A549 treated with Mapracorat at 1 μM for 4 hours (cell line): Measurements from ENCODE around the gene TFAM. TPM values are rescaled to one million over a fixed set of nuclear protein-coding genes. Genes with fewer than 3 reads are reported as not detected.

Experiments used
- total RNA-seq: library from RNA; stranded (reverse); fragments of 200-300 nt; extraction: Qiagen RNA extraction; gene quantifications from 5 replicates; pipeline ENCODE4 v1.2.3, GENCODE V29; 2022

The TFAM gene
- 66.3 to 82.4 TPM (median 68.9 TPM) in 5 replicates for total RNA-seq

GRCh38 chr10:58384999-58385783, at the start of gene TFAM:
TFAM (plus strand) TSS chr10:58385410; CDS start chr10:58385548, 138 bp downstream.

Other genes with a start within 250 kb of the TFAM start
- 2.2 to 3.2 TPM (median 3.0 TPM) in 5 replicates for gene IPMK, start 117.5 kb upstream of the TFAM start, total RNA-seq
- gene CISD1, start 116.2 kb upstream of the TFAM start, total RNA-seq: 43.3 to 56.7 TPM (median 50.0 TPM) in 5 replicates
- 12.4 to 18.5 TPM (median 16.1 TPM) in 5 replicates for gene UBE2D1, start 50.4 kb upstream of the TFAM start, total RNA-seq
- gene BICC1, start 127.5 kb downstream of the TFAM start, total RNA-seq: 16.5 to 19.6 TPM (median 18.9 TPM) in 5 replicates